ENCODE results near the gene SH3BP2.

The SH3BP2 gene

DNA sequence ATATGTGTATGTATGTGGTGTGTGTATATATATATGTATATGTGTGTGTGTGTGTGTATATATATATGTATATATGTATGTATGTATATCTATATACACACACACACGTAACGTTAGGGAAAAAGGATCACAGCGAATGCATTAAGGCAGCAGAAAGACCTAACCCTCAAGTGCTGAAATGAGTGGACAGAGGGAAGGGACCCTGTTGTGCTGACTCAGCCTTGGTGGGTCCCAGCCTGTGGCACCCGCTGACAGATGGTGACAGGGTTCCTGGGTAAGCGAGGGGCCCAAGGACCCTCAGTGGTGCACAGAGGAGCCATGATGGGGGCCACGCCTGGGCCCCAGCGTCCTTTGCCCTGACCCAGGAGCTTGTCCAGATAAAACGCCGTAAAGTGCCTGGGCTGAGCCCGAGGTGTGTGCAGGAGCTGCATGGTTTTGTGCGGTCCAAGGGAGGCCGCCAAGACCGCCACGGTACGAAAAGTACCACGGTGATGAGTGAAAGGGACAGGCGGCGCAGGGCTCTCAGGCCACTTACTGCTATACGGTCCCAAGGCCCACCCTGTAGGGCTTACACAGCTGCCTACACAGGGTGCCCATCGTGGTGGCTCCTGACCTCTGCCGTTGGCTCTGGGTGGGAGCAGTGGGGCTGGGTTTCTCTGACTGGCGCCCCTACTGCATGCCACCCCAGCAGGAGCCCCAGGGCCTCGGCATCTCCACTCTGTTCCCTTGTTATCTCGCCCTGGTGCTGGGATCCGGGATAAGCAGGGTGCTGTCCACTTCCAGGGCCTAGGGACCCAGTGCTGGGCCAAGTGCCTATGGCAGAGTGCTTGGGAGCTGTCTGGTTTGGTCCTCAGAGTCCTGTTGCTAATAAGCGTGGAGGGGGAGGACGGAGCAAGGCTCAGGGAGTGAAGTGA lies 10.0 kb downstream of the SH3BP2 start:
- DNase-seq (ENCODE audit: low read depth in 2 of 3, low spot score in 1 of 3) = no peak

GRCh38 chr4:2803624-2804448 lies 11.0 kb downstream of the SH3BP2 start:
- no peak for DNase-seq (ENCODE audit: low read depth in 2 of 3, low spot score in 1 of 3)

- DNase-seq (ENCODE audit: low read depth in 2 of 3, low spot score in 1 of 3) = no peak
Observed at GRCh38 chr4:2804449-2804972, 11.6 kb downstream of the SH3BP2 start.

DNA sequence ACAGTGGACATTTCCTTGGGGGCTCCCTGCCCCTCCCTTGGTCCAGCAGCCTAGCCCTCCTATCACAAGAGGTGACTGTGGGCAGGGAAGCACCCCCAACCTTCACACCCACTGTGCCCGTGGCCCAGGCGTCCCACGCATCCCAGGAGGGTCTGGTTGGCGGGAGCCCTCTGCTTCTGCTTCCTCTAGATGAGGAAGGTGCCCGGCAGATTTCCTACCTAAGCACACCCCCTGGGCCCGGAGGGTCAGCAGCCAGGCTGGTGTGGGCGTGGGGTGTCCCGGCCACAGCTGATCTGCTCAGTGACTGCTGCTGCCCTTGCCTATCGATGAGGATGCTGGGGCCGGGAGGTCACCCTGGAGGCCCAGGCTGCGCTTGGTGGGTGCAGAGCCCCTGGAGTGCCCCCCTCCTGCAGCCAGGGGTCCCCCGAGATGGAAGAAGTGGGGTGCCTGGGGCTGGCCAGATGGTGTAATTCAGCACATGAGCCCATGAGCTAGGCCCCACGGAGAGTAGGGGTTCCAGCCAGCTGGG lies 12.2 kb downstream of the SH3BP2 start:
- DNase-seq (ENCODE audit: low read depth in 2 of 3, low spot score in 1 of 3) = no peak

DNA sequence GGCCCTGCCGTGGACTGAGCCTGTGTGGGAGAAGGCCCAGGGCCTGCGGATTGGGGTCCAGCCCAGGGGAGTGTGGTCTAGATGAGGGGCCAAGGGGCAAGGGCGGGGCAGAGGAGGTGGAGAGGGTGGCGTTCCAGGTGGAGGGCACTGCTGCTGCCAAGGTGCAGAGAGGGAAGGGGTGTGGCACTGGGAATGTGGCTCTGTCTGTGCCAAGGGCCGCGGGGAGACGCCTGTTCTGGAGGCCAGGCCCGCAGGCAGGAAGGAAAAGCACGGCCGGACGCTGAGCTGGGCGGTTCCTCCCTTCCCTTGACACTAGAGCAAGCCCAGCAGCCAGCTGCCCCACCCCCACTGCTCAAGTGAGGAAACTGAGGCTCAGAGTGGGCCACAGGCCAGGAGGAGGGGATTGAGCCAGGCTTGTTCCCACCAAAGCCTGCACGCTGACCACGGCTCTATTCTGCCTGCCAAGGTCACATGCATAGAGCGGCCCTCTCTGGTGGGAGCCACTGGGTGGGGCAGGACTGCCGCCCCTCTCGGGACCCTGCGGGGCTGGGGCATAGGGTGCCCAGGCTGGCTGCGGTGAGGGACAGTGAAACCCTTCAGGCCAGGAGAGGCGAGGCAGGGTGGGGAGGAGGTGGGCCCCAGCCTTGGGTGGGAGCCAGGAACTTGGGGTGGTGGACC lies 13.0 kb downstream of the SH3BP2 start:
- no peak for DNase-seq (ENCODE audit: low read depth in 2 of 3, low spot score in 1 of 3)

DNA sequence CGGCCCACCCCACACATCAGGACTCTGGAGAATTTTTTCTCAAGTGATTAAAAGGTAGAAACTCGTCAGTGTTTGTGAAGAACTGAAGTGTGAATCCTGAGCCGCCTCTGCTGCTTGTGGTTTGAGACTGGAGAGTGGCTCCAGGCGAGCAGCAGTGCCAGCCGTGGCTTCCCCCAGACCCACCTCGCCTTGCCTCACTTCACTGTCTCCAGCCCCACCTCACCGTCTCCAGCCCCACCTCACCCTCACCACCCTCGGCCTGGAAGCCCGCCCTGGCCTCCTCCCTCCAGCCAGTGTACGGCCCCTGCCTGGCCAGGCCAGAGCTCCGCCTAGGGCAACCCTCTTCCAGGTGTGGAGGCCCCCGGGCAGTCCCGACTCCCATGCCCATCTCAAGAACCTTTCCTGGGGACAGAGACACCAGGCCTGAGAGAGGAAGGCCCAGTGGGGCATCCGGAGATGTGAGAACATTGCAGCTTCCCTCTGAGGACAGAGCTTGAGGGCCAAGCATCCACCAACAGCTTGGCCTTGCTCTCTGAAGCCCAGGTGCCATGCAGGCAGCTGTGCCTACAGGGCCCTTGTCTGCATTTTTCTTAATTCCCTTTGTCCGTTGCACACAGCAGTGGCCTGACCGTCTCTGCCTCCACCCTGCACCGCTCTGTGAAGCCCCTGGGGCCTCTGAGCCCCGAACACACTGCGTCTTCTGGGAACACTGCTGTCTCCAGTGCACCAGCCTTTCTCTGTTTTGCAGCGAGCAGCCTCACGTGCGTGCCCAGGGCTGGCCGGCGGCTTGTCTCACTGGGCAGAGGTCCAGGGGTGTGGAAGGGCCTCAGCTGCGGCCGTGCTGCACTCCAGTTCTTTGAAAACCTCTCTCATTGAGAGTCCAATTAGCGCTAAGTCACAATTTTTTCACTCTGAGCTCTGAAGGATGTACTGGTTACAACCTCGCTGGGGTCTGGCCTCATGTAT lies 13.8 kb downstream of the SH3BP2 start:
- DNase-seq (ENCODE audit: low read depth in 2 of 3, low spot score in 1 of 3) = no peak

DNA sequence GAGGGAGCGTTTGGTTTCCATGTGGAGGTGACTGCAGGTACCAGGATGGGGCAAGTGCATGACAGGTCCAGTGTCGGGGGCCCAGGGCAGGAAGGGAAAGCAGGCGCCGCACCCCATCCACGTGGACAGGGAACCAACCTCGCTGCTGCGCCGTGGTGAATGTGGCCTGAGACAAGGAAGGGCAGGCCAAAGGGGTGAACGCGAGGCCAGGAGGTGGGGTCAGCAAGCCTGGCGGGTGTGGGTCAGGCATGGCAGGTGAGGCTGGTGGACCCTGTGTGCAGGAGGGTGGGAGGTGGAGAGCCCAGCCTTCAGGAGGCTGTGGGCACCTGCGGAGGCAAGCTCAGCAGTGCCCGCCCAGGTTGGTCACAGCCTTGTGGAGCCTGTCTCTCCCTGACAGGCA lies 14.7 kb downstream of the SH3BP2 start:
- no peak for DNase-seq (ENCODE audit: low read depth in 2 of 3, low spot score in 1 of 3)

DNA sequence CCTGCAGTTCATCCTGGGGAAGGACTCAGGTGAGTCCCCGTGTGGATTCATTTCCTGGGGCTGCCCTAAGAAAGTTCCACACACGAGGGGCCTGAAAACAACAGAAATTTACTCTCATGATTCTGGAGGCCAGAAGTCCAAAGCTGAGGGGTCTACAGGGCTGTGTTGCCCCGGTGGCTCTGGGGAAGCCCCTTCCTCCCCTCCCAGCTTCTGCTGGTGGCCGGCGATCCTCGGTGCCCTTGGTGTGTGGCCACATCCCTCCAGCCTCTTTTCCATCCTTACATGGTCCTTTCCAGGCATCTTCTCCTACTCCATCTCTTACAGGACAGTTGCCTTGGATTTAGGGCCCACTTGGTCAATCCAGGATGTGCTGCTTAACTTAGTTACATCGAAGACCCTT lies 15.1 kb downstream of the SH3BP2 start:
- no peak for DNase-seq (ENCODE audit: low read depth in 2 of 3, low spot score in 1 of 3)

DNA sequence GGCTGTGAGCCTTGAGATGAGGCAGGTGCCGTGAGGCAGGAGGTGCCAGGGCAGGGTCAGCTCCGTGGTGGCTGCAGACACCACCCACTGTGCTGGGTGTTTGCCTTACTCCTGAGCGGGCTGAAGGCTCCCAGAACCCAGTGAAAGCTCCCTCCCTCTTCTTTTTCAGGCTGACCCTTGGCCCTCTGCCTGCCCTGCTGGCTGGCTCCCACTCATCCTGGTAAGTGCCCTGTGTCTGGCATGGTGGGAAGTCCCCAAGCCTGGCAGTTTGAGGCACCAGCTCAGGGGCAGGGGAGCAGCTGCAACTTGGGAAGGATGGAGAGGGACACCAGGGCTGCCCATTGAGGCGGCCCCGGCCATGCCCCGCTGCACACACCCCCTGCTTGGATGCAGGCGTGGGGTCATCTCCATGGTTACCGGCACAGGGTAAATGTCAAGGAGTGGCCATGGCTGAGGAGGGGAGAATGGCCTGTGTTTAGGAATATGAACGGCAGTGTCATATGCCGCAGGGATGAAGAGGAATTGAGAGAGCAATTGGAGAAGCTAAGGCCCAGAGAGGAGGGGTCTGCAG lies 16.8 kb downstream of the SH3BP2 start:
- no peak for DNase-seq (ENCODE audit: low read depth in 2 of 3, low spot score in 1 of 3)

- DNase-seq (ENCODE audit: low read depth in 2 of 3, low spot score in 1 of 3) = no peak
Observed at GRCh38 chr4:2810388-2810787, 17.5 kb downstream of the SH3BP2 start.

DNA sequence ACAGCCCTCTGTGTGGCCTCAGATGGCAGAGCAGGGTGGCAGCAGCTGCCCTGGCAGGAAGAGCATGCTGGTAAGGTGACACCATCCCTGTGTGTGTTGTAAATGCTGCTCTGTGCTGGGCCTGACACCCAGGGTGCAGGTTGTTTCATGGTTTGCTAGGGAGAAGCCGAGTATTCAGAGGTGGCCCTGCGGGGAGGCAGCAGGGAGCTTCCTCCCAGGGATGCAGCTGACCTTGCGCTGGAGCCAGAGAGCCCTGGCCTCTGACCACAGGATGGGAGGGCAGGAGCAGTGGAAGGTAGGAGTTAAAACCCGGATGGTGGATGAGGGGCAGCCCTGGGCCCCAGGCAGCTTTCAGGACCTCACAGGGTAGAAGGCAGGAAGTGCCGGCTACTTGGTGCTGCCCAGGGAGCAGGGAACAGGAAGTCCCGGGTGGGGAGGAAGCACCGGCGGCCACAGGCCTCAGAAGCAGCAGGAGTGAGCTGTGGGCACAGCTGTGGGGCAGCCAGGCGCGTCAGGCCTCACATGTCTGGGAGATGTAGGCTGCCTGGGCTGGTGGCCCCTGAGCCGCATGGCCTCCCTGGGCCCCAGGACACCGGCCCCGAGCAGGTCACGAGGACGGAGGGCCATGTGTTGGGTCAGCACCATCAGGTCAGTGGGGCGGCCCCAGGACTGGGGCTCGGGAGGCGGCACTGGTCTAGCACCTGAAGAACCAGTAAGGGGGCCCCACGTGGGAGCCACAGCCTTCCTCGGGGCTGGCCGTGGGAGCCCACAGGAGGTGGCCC lies 19.1 kb downstream of the SH3BP2 start:
- DNase-seq (ENCODE audit: low read depth in 2 of 3, low spot score in 1 of 3) = peak in 2 of 3 donors; percentile 44 to 61

GRCh38 chr4:2812612-2813354 lies 19.9 kb downstream of the SH3BP2 start:
- no peak for DNase-seq (ENCODE audit: low read depth in 2 of 3, low spot score in 1 of 3)

GRCh38 chr4:2813446-2814405 lies 20.8 kb downstream of the SH3BP2 start:
- no peak for DNase-seq (ENCODE audit: low read depth in 2 of 3, low spot score in 1 of 3)

- DNase-seq (ENCODE audit: low read depth in 2 of 3, low spot score in 1 of 3) = no peak
Observed at GRCh38 chr4:2814627-2815270, 21.9 kb downstream of the SH3BP2 start.

DNA sequence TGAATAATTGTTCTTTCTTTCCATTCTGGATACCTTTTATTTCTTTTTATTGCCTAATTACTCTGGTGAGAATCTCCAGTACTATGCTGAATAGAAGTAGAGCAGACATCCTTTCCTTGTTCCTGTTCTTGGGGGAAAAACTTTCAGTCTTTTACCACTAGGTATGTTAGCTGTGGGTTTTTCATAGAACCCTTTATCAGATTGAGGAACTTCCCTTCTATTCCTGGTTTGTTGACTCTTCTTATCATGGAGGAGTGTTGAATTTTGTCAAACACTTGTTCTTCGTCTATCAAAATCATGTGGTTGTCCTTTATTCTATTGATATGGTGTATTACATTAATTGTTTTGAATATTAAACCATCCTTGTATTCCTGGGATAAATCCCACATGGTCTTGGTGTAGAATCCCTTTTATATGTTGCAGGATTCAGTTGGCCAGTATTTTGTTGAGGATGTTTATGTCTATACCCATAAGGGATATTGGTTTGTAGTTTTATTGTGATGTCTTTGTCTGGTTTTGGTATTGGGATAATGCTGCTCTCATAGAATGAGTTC lies 23.6 kb downstream of the SH3BP2 start:
- no peak for DNase-seq (ENCODE audit: low read depth in 2 of 3, low spot score in 1 of 3)

DNA sequence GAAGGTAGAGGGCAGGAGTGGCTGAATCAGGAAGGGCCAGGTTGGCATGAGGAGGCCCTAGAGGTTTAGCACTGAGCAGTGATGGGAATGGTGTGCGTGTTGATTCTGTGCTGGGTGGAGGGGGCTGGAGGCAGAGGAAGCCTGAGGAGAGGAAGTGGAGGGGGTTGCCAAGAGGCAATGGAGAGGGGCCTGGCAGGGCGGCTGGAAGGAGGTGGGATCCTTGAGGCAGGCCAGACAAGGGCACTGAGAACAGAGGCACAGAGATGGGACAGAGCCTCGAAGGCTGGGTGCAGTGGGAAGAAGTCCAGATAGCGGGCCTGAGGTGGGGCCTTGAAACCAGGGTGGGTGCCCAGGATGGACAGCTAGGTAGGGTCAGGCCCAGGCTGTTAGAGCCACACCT lies 24.3 kb downstream of the SH3BP2 start:
- DNase-seq (ENCODE audit: low read depth in 2 of 3, low spot score in 1 of 3) = no peak

Measured in stimulated activated CD4-positive, alpha-beta T cell treated with anti-CD3 and anti-CD28 coated beads, Interleukin-12 subunit alpha, Interleukin-12 subunit beta, amount 100 ng/mL, for 48 hours (primary cell).